Measurements from ENCODE around the gene MAPK8. TPM values are rescaled to one million over a fixed set of nuclear protein-coding genes. Genes with fewer than 3 reads are reported as not detected.
A peak's percentile ranks its signal among the peaks of the same experiment; 100 is the strongest.

Gene MAPK8
- total RNA-seq, 1 experiment from 2014 or later = 52.9 TPM

GRCh38 chr10:48459270-48460150 lies 153.0 kb downstream of the MAPK8 start:
- DNase-seq (ENCODE audit: unreplicated experiment) = no peak
- POLR2A ChIA-PET = no interaction called here
- Mint-ChIP-seq H3K9me3 (ENCODE audit: unreplicated experiment) (no peaks in the 10 kb centered on the region), H3K4me1 (ENCODE audit: insufficient read depth, unreplicated experiment) (no peaks in the 10 kb centered on the region), H3K4me3 (ENCODE audit: unreplicated experiment) (no peak overlapping the region), H3K27ac (ENCODE audit: low read depth, unreplicated experiment) (no peak overlapping the region), H3K36me3 (ENCODE audit: insufficient read depth, unreplicated experiment) (no peaks in the 10 kb centered on the region), H3K27me3 (ENCODE audit: insufficient read depth, unreplicated experiment) (no peaks in the 10 kb centered on the region)
- CTCF ChIA-PET = interaction anchor here (0.6 kb wide), 3 partner anchors 110 to 377 kb away, joined by 3 read pairs; no protein-coding TSS in a partner anchor
- no peak for TF ChIP-seq CTCF (IDR thresholded peaks at IDR 0.05; ENCODE audit: unreplicated experiment)
- intact Hi-C loops (cut with micrococcal nuclease) = no loop called here
- BruUV-seq (replicated peaks) = no TSS peak

GRCh38 chr10:48460182-48460581 lies 153.7 kb downstream of the MAPK8 start:
- Mint-ChIP-seq H3K4me1 (ENCODE audit: insufficient read depth, unreplicated experiment) (no peaks in the 10 kb centered on the region), H3K4me3 (ENCODE audit: unreplicated experiment) (no peak overlapping the region), H3K9me3 (ENCODE audit: unreplicated experiment) (no peaks in the 10 kb centered on the region), H3K27me3 (ENCODE audit: insufficient read depth, unreplicated experiment) (no peaks in the 10 kb centered on the region), H3K36me3 (ENCODE audit: insufficient read depth, unreplicated experiment) (no peaks in the 10 kb centered on the region), H3K27ac (ENCODE audit: low read depth, unreplicated experiment) (no peak overlapping the region)
- no TSS peak for BruUV-seq (replicated peaks)
- ChIA-PET CTCF (no interaction called here), POLR2A (no interaction called here)
- intact Hi-C loops (cut with micrococcal nuclease) = no loop called here
- no peak for DNase-seq (ENCODE audit: unreplicated experiment)
- no peak for TF ChIP-seq CTCF (IDR thresholded peaks at IDR 0.05; ENCODE audit: unreplicated experiment)

GRCh38 chr10:48461623-48462481 lies 155.4 kb downstream of the MAPK8 start:
- intact Hi-C loops (cut with micrococcal nuclease) = no loop called here
- peak; percentile 21 for DNase-seq (ENCODE audit: unreplicated experiment)
- no peaks in the 10 kb centered on the region for H3K9me3 Mint-ChIP-seq (ENCODE audit: unreplicated experiment)
- POLR2A ChIA-PET = no interaction called here
- no peaks in the 10 kb centered on the region for H3K4me1 Mint-ChIP-seq (ENCODE audit: insufficient read depth, unreplicated experiment)
- no peak overlapping the region for H3K4me3 Mint-ChIP-seq (ENCODE audit: unreplicated experiment)
- H3K27ac Mint-ChIP-seq (ENCODE audit: low read depth, unreplicated experiment) = no peak overlapping the region
- TF ChIP-seq CTCF (IDR thresholded peaks at IDR 0.05; ENCODE audit: unreplicated experiment) = no peak
- BruUV-seq (replicated peaks) = no TSS peak
- H3K27me3 Mint-ChIP-seq (ENCODE audit: insufficient read depth, unreplicated experiment) = no peaks in the 10 kb centered on the region
- no peaks in the 10 kb centered on the region for H3K36me3 Mint-ChIP-seq (ENCODE audit: insufficient read depth, unreplicated experiment)
- CTCF ChIA-PET = interaction anchor here (0.7 kb wide), 1 partner anchor 74 kb away, joined by 4 read pairs; no protein-coding TSS in a partner anchor

DNA sequence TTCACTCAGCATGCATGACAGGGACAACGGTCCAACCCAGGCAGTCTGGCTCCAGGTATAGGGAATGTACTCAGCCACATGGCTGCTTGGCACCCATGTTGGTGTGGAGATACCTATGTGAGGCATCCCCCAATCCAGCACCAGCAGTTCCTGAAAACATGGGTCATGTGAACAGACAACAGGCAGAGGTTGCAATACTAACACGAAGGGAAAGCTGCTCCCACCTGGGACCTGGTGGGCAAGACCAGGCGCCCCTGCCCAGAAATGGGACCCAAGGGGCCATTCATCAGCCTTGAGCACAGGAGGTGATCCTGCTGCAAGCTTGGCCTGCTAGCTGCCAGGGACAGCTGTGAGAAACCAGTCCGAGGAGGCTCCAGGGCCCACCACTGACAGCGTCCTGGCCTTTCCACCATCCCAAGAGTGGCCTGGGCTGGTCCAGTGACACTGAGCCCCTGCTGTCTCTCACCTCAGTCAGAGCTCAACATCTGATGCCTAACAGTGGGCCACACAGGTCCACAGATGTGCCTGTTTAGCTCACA lies 156.1 kb downstream of the MAPK8 start:
- ChIA-PET POLR2A (no interaction called here), CTCF (interaction anchor here (0.7 to 1.6 kb wide), 2 partner anchors 9 to 74 kb away, joined by 4 to 9 read pairs; no protein-coding TSS in a partner anchor)
- H3K9me3 Mint-ChIP-seq (ENCODE audit: unreplicated experiment) = no peaks in the 10 kb centered on the region
- H3K36me3 Mint-ChIP-seq (ENCODE audit: insufficient read depth, unreplicated experiment) = no peaks in the 10 kb centered on the region
- intact Hi-C loops (cut with micrococcal nuclease) = no loop called here
- BruUV-seq (replicated peaks) = no TSS peak
- no peak overlapping the region for H3K4me3 Mint-ChIP-seq (ENCODE audit: unreplicated experiment)
- no peak overlapping the region for H3K27ac Mint-ChIP-seq (ENCODE audit: low read depth, unreplicated experiment)
- no peak for DNase-seq (ENCODE audit: unreplicated experiment)
- TF ChIP-seq CTCF (IDR thresholded peaks at IDR 0.05; ENCODE audit: unreplicated experiment) = no peak
- H3K27me3 Mint-ChIP-seq (ENCODE audit: insufficient read depth, unreplicated experiment) = no peaks in the 10 kb centered on the region
- no peaks in the 10 kb centered on the region for H3K4me1 Mint-ChIP-seq (ENCODE audit: insufficient read depth, unreplicated experiment)

Data from MCF 10A (cell line).